Stimulated activated CD4-positive, alpha-beta T cell treated with anti-CD3 and anti-CD28 coated beads, Interleukin-4, amount 100 ng/mL, for 24 hours (primary cell): ENCODE data around the gene BANF1.
"Not testable (repeated sequence)": the region's sequence is repeated elsewhere in the genome, so short reads cannot be mapped to it uniquely, and the experiment has no call there.

Experiments used
- DNase-seq: peaks from one replicate; pipeline ENCODE4 v3.0.0-alpha.2; 2020

BANF1 gene

GRCh38 chr11:65978391-65979238 lies 23.7 kb upstream of the BANF1 start:
- DNase-seq, result no peak

DNA sequence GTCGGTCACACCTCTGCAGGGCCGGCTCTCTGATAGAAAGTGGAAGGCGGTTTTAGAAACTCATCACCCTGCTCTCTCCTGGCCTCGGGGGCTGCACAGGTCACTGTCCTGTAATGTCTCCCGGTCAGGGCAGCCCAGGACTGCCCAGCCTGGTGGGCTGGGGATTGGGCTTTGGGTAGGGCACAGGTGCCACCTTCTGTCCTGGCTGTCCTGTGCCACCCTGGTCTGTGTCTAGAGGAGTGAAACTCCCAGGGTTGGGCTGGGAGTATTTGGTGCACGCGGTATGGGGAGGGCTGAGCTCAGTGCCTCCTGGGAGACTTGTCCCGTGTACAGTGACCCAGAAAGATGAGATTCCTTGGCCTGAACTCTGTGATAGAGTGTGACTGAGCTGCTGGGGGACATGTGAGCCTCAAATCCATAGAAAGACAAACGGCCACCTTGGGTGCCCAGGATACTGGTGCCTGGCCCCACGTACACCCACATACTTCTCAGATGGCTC lies 23.0 kb upstream of the BANF1 start:
- no peak for DNase-seq

GRCh38 chr11:65981101-65981740 lies 21.1 kb upstream of the BANF1 start:
- DNase-seq, result no peak

- no peak for DNase-seq
These were observed 20.1 kb upstream of the BANF1 start for GRCh38 chr11:65981972-65982823.

DNA sequence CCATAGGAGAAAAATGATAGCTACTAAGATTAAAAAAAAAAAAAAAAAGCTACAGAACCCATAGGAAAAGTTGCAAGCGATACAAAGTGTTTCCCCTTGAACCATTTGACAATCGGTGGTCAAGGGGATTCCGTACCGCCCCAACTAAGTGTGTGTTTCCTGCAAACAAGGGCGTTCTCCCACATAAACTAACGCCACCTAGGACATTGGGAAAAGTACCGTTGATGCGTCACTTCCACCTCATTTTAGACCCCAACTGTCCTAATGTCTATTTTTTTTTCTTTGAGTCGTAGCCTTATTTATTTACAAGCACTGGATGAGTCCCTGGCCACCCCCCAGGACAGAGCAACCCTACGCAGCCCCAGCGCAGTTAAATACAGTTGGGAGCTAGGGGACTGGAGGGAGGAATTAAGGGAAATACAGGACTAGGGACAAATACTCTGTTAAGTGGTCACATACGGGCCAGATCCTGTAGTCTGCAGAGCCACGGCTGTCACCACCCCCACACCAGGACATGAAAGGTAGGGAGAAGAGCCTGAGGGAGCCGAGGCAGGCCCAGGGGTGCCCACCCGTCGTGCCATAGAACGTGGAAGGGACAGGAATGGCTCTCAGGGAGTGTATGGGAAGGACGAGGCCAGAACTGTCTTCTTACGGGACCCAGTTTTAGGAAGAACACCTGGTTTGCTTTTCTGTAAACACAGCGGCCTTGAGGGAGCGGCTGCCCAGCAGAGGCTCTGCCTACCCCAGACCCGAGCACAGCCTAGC lies 19.3 kb upstream of the BANF1 start:
- no peak for DNase-seq

DNA sequence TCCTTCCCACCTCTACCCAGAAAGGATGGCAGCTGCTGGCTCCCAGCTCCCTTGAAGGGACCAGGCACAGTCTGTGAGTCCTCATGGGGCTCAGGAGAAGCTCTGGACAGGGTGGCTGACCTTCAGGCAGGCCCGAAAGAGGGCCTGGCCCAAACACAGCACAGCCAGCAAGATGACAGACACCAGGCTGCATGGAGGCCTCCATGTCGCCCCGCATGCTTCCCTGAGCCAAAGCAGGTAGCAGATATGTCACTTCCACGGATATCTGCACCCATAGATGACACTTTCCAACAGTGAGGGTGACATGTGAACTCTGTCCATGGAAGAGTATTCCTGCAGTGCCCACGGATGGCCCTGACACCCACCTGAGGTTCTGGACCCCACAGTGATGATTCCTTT lies 18.7 kb upstream of the BANF1 start:
- no peak for DNase-seq

DNA sequence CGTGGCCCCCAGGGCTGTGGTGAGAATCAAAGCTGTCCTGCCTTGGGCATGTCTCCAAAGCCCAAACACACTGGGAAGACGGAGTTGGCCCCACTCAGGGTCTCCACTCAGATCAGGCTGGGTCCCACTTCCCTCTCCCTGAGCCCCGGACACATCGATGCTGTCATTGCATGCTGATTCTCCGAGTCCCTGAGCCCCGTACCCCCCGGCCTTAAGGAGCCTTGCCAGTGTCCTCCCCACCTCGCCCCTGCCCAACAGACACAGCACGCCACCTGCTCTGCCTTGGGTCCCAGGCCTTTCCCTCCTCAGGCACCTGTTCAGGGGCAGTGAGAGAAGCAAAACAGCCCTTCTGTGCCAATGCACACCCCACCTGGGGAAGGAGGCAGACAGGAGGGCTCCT lies 15.0 kb upstream of the BANF1 start:
- DNase-seq, result no peak

GRCh38 chr11:65988791-65989592 lies 13.3 kb upstream of the BANF1 start:
- peak; percentile 93 for DNase-seq

GRCh38 chr11:65992056-65992455 lies 10.2 kb upstream of the BANF1 start:
- DNase-seq, result no peak

GRCh38 chr11:65997286-65997685 lies 5.0 kb upstream of the BANF1 start:
- no peak for DNase-seq

DNA sequence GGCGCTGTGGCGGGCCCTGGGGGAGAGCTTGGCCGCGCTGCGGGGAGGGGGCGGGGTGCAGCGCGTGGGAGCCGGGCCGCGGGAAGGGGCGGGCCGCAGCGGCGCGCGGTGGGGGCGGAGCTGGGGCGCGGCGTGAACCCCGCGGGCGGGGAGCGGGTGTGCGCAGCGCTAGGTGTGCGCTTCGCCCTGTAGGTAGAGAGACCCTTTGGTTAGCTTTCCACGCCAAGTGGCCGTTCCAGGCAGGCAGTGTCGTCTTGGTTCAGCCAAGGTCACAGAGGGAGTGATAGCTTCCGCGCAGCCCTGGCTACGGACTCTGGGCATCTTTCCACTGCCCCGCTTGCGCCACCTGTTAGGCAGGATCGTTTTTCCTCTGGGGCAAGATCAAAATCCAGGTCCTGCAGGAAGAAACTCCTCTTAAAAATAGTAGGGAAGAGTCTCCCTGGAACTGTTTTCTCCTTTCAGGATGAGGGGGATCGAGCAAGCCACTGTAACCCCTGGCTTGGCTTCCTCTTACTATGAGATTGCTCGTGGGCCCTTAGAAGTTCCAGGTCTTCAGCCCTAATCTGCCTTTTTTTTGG lies 434 bp downstream of the BANF1 start:
- DNase-seq, result no peak

DNA sequence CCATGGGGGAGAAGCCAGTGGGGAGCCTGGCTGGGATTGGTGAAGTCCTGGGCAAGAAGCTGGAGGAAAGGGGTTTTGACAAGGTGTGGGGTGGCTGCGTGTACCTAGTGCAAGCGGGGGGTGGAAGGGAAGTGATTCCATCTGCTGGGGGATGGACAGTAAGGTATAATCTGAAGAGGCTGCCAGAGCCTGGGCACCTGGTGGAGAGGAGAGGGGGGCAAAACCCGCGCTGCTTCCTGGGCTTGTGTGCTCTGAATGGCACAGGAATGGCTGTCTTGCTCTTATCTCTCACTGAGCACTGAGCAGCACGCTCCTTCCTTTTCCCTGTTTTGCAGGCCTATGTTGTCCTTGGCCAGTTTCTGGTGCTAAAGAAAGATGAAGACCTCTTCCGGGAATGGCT lies 988 bp downstream of the BANF1 start:
- DNase-seq, result no peak

GRCh38 chr11:66004186-66004585 lies 1.9 kb downstream of the BANF1 start:
- no peak for DNase-seq

- DNase-seq, result no peak
These were observed 4.0 kb downstream of the BANF1 start for GRCh38 chr11:66006134-66006890.

GRCh38 chr11:66006891-66007176 lies 4.5 kb downstream of the BANF1 start:
- no peak for DNase-seq

- DNase-seq, result no peak
These were observed 4.9 kb downstream of the BANF1 start for GRCh38 chr11:66007201-66007634.

- DNase-seq, result no peak
These were observed 5.8 kb downstream of the BANF1 start for GRCh38 chr11:66008095-66008467.

DNA sequence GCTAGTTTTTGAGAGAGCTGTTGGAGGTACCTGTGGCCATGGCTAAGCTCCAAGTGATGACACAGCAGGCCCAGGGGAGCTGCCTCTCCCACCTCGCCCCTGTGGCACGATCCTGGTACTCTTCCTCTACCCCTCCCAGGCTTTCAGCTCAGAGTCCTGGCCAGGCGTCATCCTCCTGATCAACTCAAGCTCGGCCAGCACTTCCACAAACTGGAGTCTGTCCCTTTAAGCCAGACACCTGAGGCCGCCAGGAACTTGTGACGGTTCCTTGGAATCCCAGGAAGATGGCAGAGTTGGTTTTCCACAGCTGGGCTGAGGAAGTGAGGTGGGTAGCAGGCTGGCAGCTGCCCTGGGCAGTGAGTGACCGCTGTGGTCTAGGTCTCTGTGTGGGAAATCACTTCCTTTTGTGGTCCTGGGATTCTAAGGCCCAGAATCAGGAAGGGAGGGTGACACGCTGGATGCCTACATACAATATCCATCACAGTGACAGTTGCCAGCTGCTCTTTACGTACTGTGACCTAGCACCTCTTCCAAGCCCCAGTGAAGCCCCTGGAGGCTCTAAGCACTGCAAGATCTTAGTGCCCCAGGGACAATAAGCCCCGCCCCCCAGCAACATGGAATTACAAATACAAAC lies 6.3 kb downstream of the BANF1 start:
- DNase-seq, result no peak

DNA sequence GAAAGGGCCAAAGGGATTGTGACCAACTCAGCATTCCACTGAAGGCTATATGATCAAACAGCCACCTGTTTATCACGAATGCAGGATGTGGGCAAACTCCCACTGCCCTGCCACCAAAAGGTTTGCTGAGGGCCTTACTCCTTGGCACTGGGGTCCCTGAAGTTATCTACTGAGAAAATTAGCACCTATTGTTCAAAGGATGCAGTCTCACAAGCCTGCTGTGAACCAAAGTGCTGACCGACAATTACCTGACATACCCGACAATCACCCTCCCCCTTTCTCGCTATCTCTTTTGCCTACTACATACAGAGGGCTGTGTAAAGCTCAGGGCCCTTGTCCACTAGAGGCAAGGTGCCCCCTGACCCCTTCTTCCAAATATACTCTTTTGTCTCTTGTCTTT lies 7.7 kb downstream of the BANF1 start:
- not testable (repeated sequence) for DNase-seq

- DNase-seq, result no peak
These were observed 9.0 kb downstream of the BANF1 start for GRCh38 chr11:66011239-66011784.
